Caco-2 (cell line): ENCODE data around the gene DDX3X. TPM values are rescaled to one million over a fixed set of nuclear protein-coding genes. Genes with fewer than 3 reads are reported as not detected.

ENCODE experiments used
- BruUV-seq: library from RNA; stranded (reverse); fragments of 400-500 nt; replicated peaks from 2 replicates; lab custom pipeline; 2021; lab: Mats Ljungman, UMichigan
- CTCF ChIA-PET: fragments of 300-600 bp; sonication (Branson Sonifier 250); formaldehyde crosslinking; loops from one replicate; lab custom pipeline; 2022; ENCODE audit warnings: antibody characterized with exemption; lab: Charles Lee
- POLR2A ChIA-PET: fragments of 300-600 bp; sonication (Branson Sonifier 250); formaldehyde crosslinking; loops from one replicate; lab custom pipeline; 2022; ENCODE audit warnings: antibody characterized with exemption; lab: Charles Lee
- DNase-seq, 2 experiments: peaks; one replicate each; pipeline versions ENCODE4 v3.0.0 to v3.0.0-alpha.2; 2020 to 2022
- H3K27me3 ChIP-seq: replicated peaks from 2 replicates; pipeline ENCODE4 v1.6.0; 2011; ENCODE audit warnings: low read length; ENCODE audit not compliant: control insufficient read depth, insufficient read depth
- H3K36me3 ChIP-seq: 2 replicates; pipeline ENCODE4 v1.5.1; 2011; ENCODE audit warnings: low read length; ENCODE audit not compliant: control insufficient read depth, insufficient read depth
- H3K4me1 ChIP-seq: fragments of 250-450 bp; sonication (Bioruptor Pico); 2 replicates; pipeline ENCODE4 v1.5.1; 2020; ENCODE audit warnings: mild to moderate bottlenecking
- H3K4me3 ChIP-seq: 2 replicates; pipeline ENCODE4 v1.5.1; 2011; ENCODE audit warnings: low read depth, mild to moderate bottlenecking, control low read depth, low read length
- H3K9me3 ChIP-seq: fragments of 250-450 bp; sonication (Bioruptor Pico); 2 replicates; pipeline ENCODE4 v1.5.1; 2020; ENCODE audit warnings: mild to moderate bottlenecking, moderate library complexity
- H3K27ac Mint-ChIP-seq: one replicate; pipeline ENCODE4 v1.8.0; 2022; ENCODE audit warnings: mixed read lengths; ENCODE audit not compliant: unreplicated experiment
- H3K27me3 Mint-ChIP-seq: one replicate; pipeline ENCODE4 v1.8.0; 2022; ENCODE audit warnings: mixed read lengths; ENCODE audit not compliant: insufficient read depth, unreplicated experiment
- H3K36me3 Mint-ChIP-seq: one replicate; pipeline ENCODE4 v1.8.0; 2022; ENCODE audit warnings: mild to moderate bottlenecking, mixed read lengths; ENCODE audit not compliant: insufficient read depth, unreplicated experiment
- H3K4me1 Mint-ChIP-seq: one replicate; pipeline ENCODE4 v1.8.0; 2022; ENCODE audit warnings: low read depth, mixed read lengths; ENCODE audit not compliant: unreplicated experiment
- H3K4me3 Mint-ChIP-seq: one replicate; pipeline ENCODE4 v1.8.0; 2022; ENCODE audit warnings: mild to moderate bottlenecking, moderate library complexity, mixed read lengths; ENCODE audit not compliant: unreplicated experiment
- H3K9me3 Mint-ChIP-seq: one replicate; pipeline ENCODE4 v1.8.0; 2022; ENCODE audit warnings: mixed read lengths; ENCODE audit not compliant: unreplicated experiment
- intact Hi-C: fragments of 100-400 bp; cut with micrococcal nuclease; formaldehyde crosslinking; loops from one replicate; pipeline ENCODE4 v1.10.0; 2022; ENCODE audit not compliant: unreplicated experiment
- total RNA-seq: library from RNA; stranded (reverse); gene quantifications from 2 replicates; pipeline ENCODE4 v1.2.3, GENCODE V29; 2022
- TF ChIP-seq, protein P1 (sequence below), 2 experiments: fragments of 200-600 bp in 1 of 2; IDR thresholded peaks; 1 replicate in 1 of 2; 2 replicates in 1 of 2; pipeline versions ENCODE4 v1.5.1 to v1.8.0; 2011 to 2022; ENCODE audit warnings: antibody characterized with exemption in 1 of 2, control low read depth in 1 of 2, inconsistent platforms in 1 of 2, low read depth in 1 of 2, low read length in 1 of 2, mild to moderate bottlenecking in 1 of 2, moderate library complexity in 1 of 2; ENCODE audit not compliant: insufficient read depth in 1 of 2, severe bottlenecking in 1 of 2, unreplicated experiment in 1 of 2

Gene DDX3X
- total RNA-seq, 1 experiment from 2014 or later: 302 TPM

DNA sequence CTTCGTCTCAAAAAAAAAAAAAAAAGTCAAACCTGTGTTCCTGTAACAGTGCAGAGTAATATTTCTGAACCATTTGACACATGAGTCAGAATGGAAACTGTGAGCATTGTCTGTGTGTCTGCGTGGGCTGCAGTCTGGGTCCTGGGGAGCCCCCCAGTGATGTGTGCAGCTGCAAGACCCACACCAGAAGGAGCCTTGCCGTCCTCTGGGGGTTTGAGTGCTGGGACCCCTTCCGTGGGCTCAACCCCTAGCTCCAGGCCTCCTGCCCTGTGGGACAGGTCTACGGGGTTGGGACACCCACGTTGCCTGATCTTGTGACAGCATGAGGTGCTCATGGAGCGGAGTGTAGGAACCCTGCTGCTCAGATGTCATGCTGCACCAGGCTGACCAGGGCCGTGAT, 43.7 kb downstream of the DDX3X start:
- no peak overlapping the region for H3K4me3 Mint-ChIP-seq
- H3K4me1 Mint-ChIP-seq: no peaks in the 10 kb centered on the region
- ChIA-PET POLR2A (no interaction called here), CTCF (no interaction called here)
- H3K36me3 Mint-ChIP-seq: no peaks in the 10 kb centered on the region
- no peaks in the 10 kb centered on the region for H3K27me3 Mint-ChIP-seq
- TF ChIP-seq, protein P1, sequence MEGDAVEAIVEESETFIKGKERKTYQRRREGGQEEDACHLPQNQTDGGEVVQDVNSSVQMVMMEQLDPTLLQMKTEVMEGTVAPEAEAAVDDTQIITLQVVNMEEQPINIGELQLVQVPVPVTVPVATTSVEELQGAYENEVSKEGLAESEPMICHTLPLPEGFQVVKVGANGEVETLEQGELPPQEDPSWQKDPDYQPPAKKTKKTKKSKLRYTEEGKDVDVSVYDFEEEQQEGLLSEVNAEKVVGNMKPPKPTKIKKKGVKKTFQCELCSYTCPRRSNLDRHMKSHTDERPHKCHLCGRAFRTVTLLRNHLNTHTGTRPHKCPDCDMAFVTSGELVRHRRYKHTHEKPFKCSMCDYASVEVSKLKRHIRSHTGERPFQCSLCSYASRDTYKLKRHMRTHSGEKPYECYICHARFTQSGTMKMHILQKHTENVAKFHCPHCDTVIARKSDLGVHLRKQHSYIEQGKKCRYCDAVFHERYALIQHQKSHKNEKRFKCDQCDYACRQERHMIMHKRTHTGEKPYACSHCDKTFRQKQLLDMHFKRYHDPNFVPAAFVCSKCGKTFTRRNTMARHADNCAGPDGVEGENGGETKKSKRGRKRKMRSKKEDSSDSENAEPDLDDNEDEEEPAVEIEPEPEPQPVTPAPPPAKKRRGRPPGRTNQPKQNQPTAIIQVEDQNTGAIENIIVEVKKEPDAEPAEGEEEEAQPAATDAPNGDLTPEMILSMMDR (IDR thresholded peaks at IDR 0.05; ENCODE audit: insufficient read depth in 1 of 2, low read depth in 1 of 2, low read length in 1 of 2, severe bottlenecking in 1 of 2, unreplicated experiment in 1 of 2): no peak
- no peak overlapping the region for H3K4me3 ChIP-seq
- H3K27ac Mint-ChIP-seq: no peak overlapping the region
- H3K36me3 ChIP-seq: no peaks in the 10 kb centered on the region
- peaks cover 5% of the 10 kb centered on the region for H3K4me1 ChIP-seq
- no TSS peak for BruUV-seq
- DNase-seq: no peak
- no peaks in the 10 kb centered on the region for H3K9me3 Mint-ChIP-seq
- H3K9me3 ChIP-seq: no peaks in the 10 kb centered on the region
- intact Hi-C loops: no loop called here
- no peaks in the 10 kb centered on the region for H3K27me3 ChIP-seq

DNA sequence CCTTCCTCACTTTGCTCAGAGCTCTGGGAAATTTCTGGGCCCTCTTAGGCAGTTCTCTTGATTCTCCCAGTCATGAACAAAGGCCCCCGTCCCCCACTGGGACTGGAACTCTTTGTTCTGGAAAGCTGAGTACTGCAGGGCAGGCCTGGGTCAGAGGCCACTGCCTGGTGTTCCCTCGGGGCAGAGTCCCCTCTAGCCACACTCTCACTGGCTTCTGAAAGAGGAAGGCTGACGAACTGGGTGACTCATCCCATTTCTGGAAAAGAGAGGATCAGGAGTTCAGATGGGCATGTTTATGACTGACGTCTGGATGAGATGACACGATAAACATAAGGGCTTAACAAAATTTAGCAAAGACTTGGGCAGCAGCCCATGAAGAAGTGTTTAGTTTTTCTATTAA, 47.7 kb downstream of the DDX3X start:
- ChIA-PET CTCF (interaction anchor here (0.7 kb wide), 1 partner anchor 94 kb away, joined by 4 read pairs; no protein-coding TSS in a partner anchor), POLR2A (no interaction called here)
- Mint-ChIP-seq H3K9me3 (no peaks in the 10 kb centered on the region), H3K27me3 (no peaks in the 10 kb centered on the region), H3K27ac (peak overlapping the region; percentile 50), H3K36me3 (no peaks in the 10 kb centered on the region), H3K4me3 (no peak overlapping the region), H3K4me1 (no peaks in the 10 kb centered on the region)
- Histone ChIP-seq H3K36me3 (no peaks in the 10 kb centered on the region), H3K4me3 (no peak overlapping the region), H3K9me3 (no peaks in the 10 kb centered on the region), H3K27me3 (no peaks in the 10 kb centered on the region), H3K4me1 (peaks cover 13% of the 10 kb centered on the region)
- TF ChIP-seq, protein P1 (IDR thresholded peaks at IDR 0.05; ENCODE audit: insufficient read depth in 1 of 2, low read depth in 1 of 2, low read length in 1 of 2, severe bottlenecking in 1 of 2, unreplicated experiment in 1 of 2): no peak
- DNase-seq: peak; percentile 49 to 79
- intact Hi-C loops: no loop called here
- BruUV-seq: no TSS peak

DNA sequence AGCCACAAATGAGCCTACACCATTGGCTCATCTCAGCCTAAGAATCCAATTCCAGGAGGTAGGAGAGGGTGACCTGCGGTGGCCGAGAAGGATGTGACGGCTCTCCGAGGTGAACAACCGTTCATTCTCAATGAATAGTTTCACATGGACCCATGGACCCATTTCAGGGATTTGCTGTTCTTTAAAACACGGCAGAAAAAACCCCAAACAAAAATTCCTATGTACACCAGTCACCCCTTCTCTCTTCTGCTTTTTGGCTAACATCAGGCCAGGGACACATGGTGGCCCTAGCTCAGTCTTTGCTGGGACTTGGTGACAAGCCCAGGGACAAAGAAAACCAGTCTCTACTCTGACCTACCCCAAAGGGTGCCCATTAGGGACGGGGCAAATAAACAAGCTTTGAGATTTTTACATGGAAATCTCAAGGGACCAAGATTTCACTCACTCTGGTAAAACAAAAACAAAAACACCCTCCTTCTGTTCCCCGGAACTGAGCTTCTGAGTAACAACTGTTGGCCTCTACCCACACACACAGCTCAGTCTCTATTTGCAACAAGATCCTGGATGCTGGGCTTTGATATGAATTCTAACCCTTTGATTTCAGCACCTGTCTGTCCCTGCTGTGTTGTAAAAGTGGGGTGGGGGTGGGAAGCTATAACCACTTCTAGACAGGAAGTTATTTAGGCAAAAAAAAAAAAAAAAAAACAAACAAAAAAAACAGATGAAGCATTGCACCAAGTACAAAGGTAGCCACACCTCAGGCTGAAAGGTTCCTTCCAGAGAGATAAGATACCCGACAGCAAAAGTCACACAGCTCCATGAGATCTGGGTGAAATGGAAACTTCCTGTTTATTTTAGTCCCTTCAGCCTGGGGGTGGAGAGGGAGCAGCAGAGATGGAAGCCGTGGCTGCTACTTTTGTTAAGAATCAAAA, 49.0 kb downstream of the DDX3X start:
- Mint-ChIP-seq H3K4me1 (peaks cover 4% of the 10 kb centered on the region), H3K27me3 (no peaks in the 10 kb centered on the region), H3K4me3 (peak overlapping the region; percentile 64), H3K36me3 (no peaks in the 10 kb centered on the region), H3K9me3 (no peaks in the 10 kb centered on the region), H3K27ac (peak overlapping the region; percentile 75)
- TF ChIP-seq, protein P1 (IDR thresholded peaks at IDR 0.05; ENCODE audit: insufficient read depth in 1 of 2, low read depth in 1 of 2, low read length in 1 of 2, severe bottlenecking in 1 of 2, unreplicated experiment in 1 of 2): no peak
- TSS peak; percentile 55 for BruUV-seq
- no peaks in the 10 kb centered on the region for H3K9me3 ChIP-seq
- H3K27me3 ChIP-seq: no peaks in the 10 kb centered on the region
- peaks cover 13% of the 10 kb centered on the region for H3K4me1 ChIP-seq
- POLR2A ChIA-PET: interaction anchor here (0.6 to 0.7 kb wide), 3 partner anchors 29 to 1429 kb away, joined by 5 to 12 read pairs (median 6); no protein-coding TSS in a partner anchor
- no peak overlapping the region; the same call in 1 of the 2 replicates for H3K4me3 ChIP-seq
- H3K36me3 ChIP-seq: no peaks in the 10 kb centered on the region
- CTCF ChIA-PET: interaction anchor here (0.6 kb wide), 1 partner anchor 1576 kb away, joined by 6 read pairs; no protein-coding TSS in a partner anchor
- peak; percentile 45 to 64 for DNase-seq
- intact Hi-C loops: no loop called here
